Measurements from ENCODE around the gene PDHB. TPM values are rescaled to one million over a fixed set of nuclear protein-coding genes. Genes with fewer than 3 reads are reported as not detected.

The PDHB gene
- total RNA-seq, 1 donor from 2014 or later = 67.3 TPM

DNA sequence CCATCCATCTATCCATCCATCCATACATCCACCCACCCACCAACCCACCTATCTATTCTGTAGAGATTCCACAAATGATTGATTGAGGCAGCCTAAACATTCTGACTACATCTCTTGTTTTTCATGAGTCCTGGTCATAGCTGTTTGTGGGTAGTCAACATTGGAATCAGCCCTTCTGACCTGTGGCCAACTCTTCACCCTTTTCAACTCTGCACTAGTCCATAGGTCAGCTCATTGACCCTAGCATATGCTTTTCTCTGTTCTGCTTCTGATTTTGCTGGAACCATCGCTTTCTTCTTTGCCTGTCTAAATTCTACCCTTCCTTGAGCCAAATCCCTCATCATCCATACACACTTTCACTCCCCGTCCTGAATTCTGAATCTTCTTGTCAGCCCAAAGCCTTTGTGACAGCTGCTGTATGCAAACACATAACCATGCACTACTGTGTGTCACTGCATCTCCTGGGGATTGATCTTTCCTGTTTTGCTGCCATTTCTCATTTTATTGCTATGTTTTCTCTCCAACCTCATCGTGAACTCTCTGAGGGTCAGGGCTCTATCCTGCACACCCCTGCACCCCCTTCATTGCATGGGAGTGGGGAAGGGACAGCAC, 41.4 kb upstream of the PDHB start:
- TF ChIP-seq, protein P1, sequence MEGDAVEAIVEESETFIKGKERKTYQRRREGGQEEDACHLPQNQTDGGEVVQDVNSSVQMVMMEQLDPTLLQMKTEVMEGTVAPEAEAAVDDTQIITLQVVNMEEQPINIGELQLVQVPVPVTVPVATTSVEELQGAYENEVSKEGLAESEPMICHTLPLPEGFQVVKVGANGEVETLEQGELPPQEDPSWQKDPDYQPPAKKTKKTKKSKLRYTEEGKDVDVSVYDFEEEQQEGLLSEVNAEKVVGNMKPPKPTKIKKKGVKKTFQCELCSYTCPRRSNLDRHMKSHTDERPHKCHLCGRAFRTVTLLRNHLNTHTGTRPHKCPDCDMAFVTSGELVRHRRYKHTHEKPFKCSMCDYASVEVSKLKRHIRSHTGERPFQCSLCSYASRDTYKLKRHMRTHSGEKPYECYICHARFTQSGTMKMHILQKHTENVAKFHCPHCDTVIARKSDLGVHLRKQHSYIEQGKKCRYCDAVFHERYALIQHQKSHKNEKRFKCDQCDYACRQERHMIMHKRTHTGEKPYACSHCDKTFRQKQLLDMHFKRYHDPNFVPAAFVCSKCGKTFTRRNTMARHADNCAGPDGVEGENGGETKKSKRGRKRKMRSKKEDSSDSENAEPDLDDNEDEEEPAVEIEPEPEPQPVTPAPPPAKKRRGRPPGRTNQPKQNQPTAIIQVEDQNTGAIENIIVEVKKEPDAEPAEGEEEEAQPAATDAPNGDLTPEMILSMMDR (IDR thresholded peaks at IDR 0.05) = no peak
- Mint-ChIP-seq H3K27ac (peak overlapping the region; percentile 56), H3K9me3 (no peaks in the 10 kb centered on the region), H3K27me3 (no peaks in the 10 kb centered on the region), H3K4me1 (peaks cover 23% of the 10 kb centered on the region), H3K36me3 (ENCODE audit: low read depth) (no peaks in the 10 kb centered on the region), H3K4me3 (peak overlapping the region; percentile 44)
- ATAC-seq (ENCODE audit: low read depth) = peak; percentile 64
- CTCF ChIA-PET = interaction anchor here (1.4 to 1.8 kb wide), 3 partner anchors 11 to 169 kb away, joined by 4 to 6 read pairs (median 5); partner anchors contain the start of genes HTD2, KCTD6 and RPP14
- no peak for DNase-seq
- intact Hi-C loops (cut with micrococcal nuclease) = loop anchor here (1.0 to 2.0 kb wide), 2 partner anchors 12 to 16 kb away; no protein-coding TSS in a partner anchor
- POLR2A ChIA-PET = interaction anchor here (0.5 to 0.7 kb wide), 2 partner anchors 13 to 45 kb away, joined by 3 read pairs; no protein-coding TSS in a partner anchor

DNA sequence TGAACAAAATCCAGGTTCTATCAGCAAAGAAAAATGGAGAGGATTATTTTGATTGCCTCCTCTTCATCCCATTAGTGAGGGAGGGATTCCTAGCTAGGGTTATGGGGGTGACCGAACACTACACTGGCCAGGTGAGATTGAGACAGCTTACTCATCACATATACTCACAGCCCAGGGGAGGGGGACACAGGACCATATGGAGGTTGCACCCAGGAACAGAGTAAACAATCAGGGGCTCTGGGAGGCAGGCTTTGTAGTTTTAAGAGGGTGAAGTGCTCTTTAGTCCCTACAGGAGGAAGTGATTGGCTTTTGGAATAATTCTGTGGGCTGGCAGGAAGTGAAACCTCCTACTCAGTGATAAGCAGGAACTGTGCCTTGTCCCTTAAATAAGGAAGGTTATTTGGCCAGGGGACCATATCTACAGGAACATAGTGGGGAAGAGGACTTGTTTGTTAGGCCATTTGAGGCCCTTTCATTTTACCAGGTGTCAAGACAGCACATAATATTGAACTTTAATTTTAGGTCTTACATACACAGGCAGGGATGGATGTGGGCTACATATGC, 40.8 kb upstream of the PDHB start:
- Mint-ChIP-seq H3K36me3 (ENCODE audit: low read depth) (no peaks in the 10 kb centered on the region), H3K27ac (peak overlapping the region; percentile 76), H3K4me3 (peak overlapping the region; percentile 44), H3K4me1 (peaks cover 23% of the 10 kb centered on the region), H3K27me3 (no peaks in the 10 kb centered on the region), H3K9me3 (no peaks in the 10 kb centered on the region)
- POLR2A ChIA-PET = interaction anchor here (0.5 to 1.3 kb wide), 3 partner anchors 13 to 45 kb away, joined by 3 to 4 read pairs (median 3); no protein-coding TSS in a partner anchor
- intact Hi-C loops (cut with micrococcal nuclease) = loop anchor here (1.0 to 2.0 kb wide), 2 partner anchors 11 to 16 kb away; no protein-coding TSS in a partner anchor
- TF ChIP-seq, protein P1 (IDR thresholded peaks at IDR 0.05) = no peak
- CTCF ChIA-PET = interaction anchor here (1.4 kb wide), 1 partner anchor 168 kb away, joined by 4 read pairs; the partner anchor contains the start of genes HTD2 and RPP14
- ATAC-seq (ENCODE audit: low read depth) (peak; percentile 65), DNase-seq (no peak)

DNA sequence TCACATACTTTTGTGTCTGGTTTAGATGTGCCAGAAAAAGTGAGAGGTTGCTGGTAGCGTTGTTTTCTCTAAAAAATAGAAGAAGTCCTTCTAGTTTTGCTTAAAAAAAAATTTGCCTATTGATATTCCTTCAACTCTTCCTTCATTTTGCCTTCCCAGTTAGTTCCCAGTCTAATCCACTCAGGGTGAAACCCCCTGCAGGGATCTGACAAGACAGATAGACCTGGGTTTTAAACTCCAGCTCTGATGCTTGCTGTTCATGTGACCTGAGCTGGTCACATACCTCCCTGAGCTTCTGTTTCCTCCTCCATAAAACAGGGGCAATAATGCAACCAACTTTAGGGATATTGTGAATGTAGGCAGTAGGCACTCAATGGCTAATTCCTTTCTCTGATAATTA, 39.6 kb upstream of the PDHB start:
- TF ChIP-seq, protein P1 (IDR thresholded peaks at IDR 0.05) = no peak
- no peaks in the 10 kb centered on the region for H3K36me3 Mint-ChIP-seq (ENCODE audit: low read depth)
- no peaks in the 10 kb centered on the region for H3K27me3 Mint-ChIP-seq
- H3K4me3 Mint-ChIP-seq = no peak overlapping the region
- intact Hi-C loops (cut with micrococcal nuclease) = no loop called here
- ChIA-PET POLR2A (interaction anchor here (1.3 kb wide), 1 partner anchor 18 kb away, joined by 4 read pairs; no protein-coding TSS in a partner anchor), CTCF (interaction anchor here (1.0 to 1.1 kb wide), 2 partner anchors 10 to 19 kb away, joined by 3 to 4 read pairs; partner anchors contain the start of gene KCTD6)
- ATAC-seq (ENCODE audit: low read depth) = no peak
- H3K27ac Mint-ChIP-seq = peak overlapping the region; percentile 46
- H3K9me3 Mint-ChIP-seq = no peaks in the 10 kb centered on the region
- peaks cover 23% of the 10 kb centered on the region for H3K4me1 Mint-ChIP-seq
- DNase-seq = no peak

DNA sequence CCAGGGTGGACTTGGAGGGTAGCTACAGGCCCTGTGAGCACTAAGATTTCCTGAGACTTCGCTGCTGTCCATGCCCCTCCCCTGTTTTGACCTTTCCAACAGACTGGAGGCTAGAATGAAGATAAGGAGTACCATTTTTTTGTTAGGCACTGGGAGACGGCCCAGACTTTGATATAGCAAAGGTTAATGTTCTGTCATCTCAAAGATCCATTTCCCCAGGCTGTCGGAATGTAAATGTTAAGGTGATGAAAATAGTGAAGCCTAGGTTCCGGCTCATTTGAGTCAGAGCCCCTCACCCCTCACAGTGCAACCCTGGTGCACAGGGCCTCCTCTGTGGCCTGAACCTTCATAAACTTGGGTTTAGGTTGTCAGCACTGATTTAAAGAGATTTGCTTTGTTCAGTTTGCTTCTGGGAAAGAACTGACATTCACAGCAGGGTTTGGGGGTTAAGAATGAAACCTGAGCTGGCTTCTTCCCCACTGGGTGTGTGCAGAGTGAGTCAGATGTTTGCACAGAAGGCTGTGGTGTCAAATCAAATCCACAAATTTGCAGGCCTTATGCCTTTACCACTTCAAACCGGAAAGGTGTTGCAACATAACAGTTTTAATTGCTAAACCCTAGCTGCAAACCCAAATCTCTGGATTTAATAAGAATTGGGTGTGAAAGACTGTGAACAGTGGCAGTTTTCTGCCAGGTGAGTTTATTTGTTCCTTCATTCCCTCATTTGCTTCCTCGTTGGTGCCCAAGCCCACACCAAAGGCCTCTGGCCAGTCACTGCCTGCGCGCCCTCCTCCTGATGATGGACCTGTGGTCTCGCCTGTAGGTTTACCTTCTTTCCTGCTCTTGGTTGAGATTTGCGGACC, 37.6 kb upstream of the PDHB start:
- peaks cover 20% of the 10 kb centered on the region for H3K4me1 Mint-ChIP-seq
- TF ChIP-seq, protein P1 (IDR thresholded peaks at IDR 0.05) = no peak
- no peaks in the 10 kb centered on the region for H3K9me3 Mint-ChIP-seq
- DNase-seq (no peak), ATAC-seq (ENCODE audit: low read depth) (no peak)
- intact Hi-C loops (cut with micrococcal nuclease) = no loop called here
- CTCF ChIA-PET = no interaction called here
- no peaks in the 10 kb centered on the region for H3K36me3 Mint-ChIP-seq (ENCODE audit: low read depth)
- POLR2A ChIA-PET = interaction anchor here (1.3 kb wide), 1 partner anchor 20 kb away, joined by 3 read pairs; the partner anchor contains the start of gene KCTD6
- no peaks in the 10 kb centered on the region for H3K27me3 Mint-ChIP-seq
- H3K27ac Mint-ChIP-seq = no peak overlapping the region
- no peak overlapping the region for H3K4me3 Mint-ChIP-seq

All from activated B cell treated with CpG ODN at 0.5 μM for 24 hours (primary cell).